Breast epithelium (tissue), 4 donors: Measurements from ENCODE around the gene PHF12. TPM values are rescaled to one million over a fixed set of nuclear protein-coding genes. Genes with fewer than 3 reads are reported as not detected.

Source experiments
- DNase-seq, 2 donors: peaks; one replicate each; pipeline ENCODE4 v3.0.0-alpha.2; 2019; ENCODE audit warnings: low spot score in 2 of 2
- H3K27ac ChIP-seq, 2 donors: fragments of 200-600 bp; sonication (generic) in 1 of 2; one replicate each; pipeline ENCODE4 v1.5.1; 2016 to 2019; ENCODE audit warnings: mild to moderate bottlenecking in 1 of 2
- H3K27me3 ChIP-seq, 2 donors: fragments of 200-600 bp; sonication (generic) in 1 of 2; one replicate each; pipeline versions ENCODE4 v1.5.1 to v1.6.0; 2017 to 2019; ENCODE audit warnings: control low read depth in 1 of 2, mild to moderate bottlenecking in 1 of 2
- H3K36me3 ChIP-seq: fragments of 200-600 bp; one replicate; pipeline ENCODE4 v1.5.1; 2019
- H3K4me1 ChIP-seq, 2 donors: fragments of 200-600 bp; sonication (generic); one replicate each; pipeline ENCODE4 v1.5.1; 2016 to 2019; ENCODE audit warnings: control low read depth in 1 of 2
- H3K4me3 ChIP-seq, 3 donors: fragments of 200-600 bp; sonication (generic); 1 replicate in 2 of 3; 2 replicates in 1 of 3; pipeline ENCODE4 v1.5.1; 2016 to 2019; ENCODE audit warnings: mild to moderate bottlenecking in 3 of 3, moderate library complexity in 2 of 3
- H3K9me3 ChIP-seq, 2 donors: fragments of 200-600 bp; sonication (generic) in 1 of 2; one replicate each; pipeline ENCODE4 v1.5.1; 2016 to 2019; ENCODE audit warnings: control low read depth in 1 of 2
- POLR2A ChIP-seq: fragments of 450-650 bp; IDR thresholded peaks from one replicate; pipeline ENCODE4 v1.6.1; 2016; ENCODE audit warnings: antibody characterized with exemption, mild to moderate bottlenecking, moderate library complexity
- POLR2AphosphoS5 ChIP-seq, 3 donors: sonication (generic); formaldehyde crosslinking; IDR thresholded peaks; one replicate each; pipeline ENCODE4 v1.6.1; 2017; ENCODE audit warnings: antibody characterized with exemption in 3 of 3
- intact Hi-C: fragments of 100-400 bp; cut with DNase I; formaldehyde crosslinking; loops from one replicate; pipeline ENCODE4 v1.15.1; 2023; ENCODE audit warnings: low total_unique reads
- total RNA-seq, 3 donors: library from RNA; depleted of rRNA; stranded (reverse); fragments of >200 nt; gene quantifications; one replicate each; pipeline ENCODE4 v1.1.0, GENCODE V29; 2016
- TF ChIP-seq, protein P1 (sequence below), 3 donors: fragments of 450-650 bp; IDR thresholded peaks; one replicate each; pipeline ENCODE4 v1.5.1; 2016 to 2017; ENCODE audit warnings: antibody characterized with exemption in 3 of 3, mild to moderate bottlenecking in 3 of 3, moderate library complexity in 3 of 3

PHF12 gene
- total RNA-seq, 3 donors from 2014 or later = 32.2 to 42.9 (median 40.3) TPM

DNA sequence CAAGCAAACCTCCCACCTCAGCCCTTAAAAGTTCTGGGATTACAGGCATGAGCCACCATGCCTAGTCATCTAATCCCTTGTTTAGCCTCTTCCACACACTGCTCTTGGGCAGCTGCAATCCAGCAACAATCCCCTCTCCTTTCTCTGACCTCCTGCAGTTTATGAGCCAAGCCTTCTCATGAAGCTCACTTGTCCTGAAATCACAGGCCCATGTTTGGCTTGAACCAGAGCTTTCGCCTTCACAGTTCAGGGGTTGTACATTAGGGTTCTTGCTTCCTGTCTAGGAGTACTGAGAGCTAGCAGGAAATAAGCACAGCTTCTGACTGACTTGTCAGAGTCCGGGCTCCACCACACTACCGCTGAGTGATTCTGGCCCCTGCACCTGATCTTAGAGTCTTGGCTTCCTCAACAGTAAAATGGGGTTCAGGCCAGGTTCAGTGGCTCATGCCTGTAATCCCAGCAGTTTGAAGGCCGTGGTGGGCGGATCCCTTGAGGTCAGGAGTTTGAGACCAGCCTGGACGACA, 80.2 kb downstream of the PHF12 start:
- intact Hi-C loops = no loop called here
- Histone ChIP-seq H3K27me3 (no peaks in the 10 kb centered on the region), H3K36me3 (no peaks in the 10 kb centered on the region), H3K27ac (no peak overlapping the region), H3K9me3 (no peaks in the 10 kb centered on the region), H3K4me1 (no peaks in the 10 kb centered on the region), H3K4me3 (no peak overlapping the region)
- no peak for DNase-seq
- TF ChIP-seq POLR2A (no peak), POLR2AphosphoS5 (IDR thresholded peaks at IDR 0.05) (no peak)
- TF ChIP-seq, protein P1, sequence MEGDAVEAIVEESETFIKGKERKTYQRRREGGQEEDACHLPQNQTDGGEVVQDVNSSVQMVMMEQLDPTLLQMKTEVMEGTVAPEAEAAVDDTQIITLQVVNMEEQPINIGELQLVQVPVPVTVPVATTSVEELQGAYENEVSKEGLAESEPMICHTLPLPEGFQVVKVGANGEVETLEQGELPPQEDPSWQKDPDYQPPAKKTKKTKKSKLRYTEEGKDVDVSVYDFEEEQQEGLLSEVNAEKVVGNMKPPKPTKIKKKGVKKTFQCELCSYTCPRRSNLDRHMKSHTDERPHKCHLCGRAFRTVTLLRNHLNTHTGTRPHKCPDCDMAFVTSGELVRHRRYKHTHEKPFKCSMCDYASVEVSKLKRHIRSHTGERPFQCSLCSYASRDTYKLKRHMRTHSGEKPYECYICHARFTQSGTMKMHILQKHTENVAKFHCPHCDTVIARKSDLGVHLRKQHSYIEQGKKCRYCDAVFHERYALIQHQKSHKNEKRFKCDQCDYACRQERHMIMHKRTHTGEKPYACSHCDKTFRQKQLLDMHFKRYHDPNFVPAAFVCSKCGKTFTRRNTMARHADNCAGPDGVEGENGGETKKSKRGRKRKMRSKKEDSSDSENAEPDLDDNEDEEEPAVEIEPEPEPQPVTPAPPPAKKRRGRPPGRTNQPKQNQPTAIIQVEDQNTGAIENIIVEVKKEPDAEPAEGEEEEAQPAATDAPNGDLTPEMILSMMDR (IDR thresholded peaks at IDR 0.05) = no peak

DNA sequence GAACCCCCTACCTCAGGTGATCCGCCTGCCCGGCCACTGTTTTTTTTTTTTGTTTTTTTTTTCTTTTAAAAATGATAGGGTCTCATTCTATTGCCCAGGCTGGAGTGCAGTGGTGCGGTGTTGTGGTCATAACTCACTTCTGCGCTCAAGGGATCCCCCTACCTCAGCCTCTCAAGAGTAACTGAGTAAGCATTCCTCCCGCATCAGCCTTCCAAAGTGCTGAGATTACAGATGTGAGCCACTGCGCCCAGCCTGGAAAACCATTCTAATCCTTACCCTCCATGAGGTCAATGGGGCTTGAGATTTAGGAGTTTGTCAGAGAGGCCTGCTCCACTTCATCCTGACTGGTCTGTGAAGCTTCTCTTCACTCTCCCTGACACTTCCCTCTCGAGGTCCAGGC, 84.0 kb downstream of the PHF12 start:
- H3K9me3 ChIP-seq = no peaks in the 10 kb centered on the region
- no peaks in the 10 kb centered on the region for H3K36me3 ChIP-seq
- no peak overlapping the region for H3K4me3 ChIP-seq
- no peak overlapping the region for H3K27ac ChIP-seq
- no peak for DNase-seq
- TF ChIP-seq POLR2AphosphoS5 (IDR thresholded peaks at IDR 0.05) = no peak
- TF ChIP-seq POLR2A = no peak
- TF ChIP-seq, protein P1 (IDR thresholded peaks at IDR 0.05) = no peak
- no peaks in the 10 kb centered on the region for H3K27me3 ChIP-seq
- intact Hi-C loops = no loop called here
- H3K4me1 ChIP-seq = no peaks in the 10 kb centered on the region

DNA sequence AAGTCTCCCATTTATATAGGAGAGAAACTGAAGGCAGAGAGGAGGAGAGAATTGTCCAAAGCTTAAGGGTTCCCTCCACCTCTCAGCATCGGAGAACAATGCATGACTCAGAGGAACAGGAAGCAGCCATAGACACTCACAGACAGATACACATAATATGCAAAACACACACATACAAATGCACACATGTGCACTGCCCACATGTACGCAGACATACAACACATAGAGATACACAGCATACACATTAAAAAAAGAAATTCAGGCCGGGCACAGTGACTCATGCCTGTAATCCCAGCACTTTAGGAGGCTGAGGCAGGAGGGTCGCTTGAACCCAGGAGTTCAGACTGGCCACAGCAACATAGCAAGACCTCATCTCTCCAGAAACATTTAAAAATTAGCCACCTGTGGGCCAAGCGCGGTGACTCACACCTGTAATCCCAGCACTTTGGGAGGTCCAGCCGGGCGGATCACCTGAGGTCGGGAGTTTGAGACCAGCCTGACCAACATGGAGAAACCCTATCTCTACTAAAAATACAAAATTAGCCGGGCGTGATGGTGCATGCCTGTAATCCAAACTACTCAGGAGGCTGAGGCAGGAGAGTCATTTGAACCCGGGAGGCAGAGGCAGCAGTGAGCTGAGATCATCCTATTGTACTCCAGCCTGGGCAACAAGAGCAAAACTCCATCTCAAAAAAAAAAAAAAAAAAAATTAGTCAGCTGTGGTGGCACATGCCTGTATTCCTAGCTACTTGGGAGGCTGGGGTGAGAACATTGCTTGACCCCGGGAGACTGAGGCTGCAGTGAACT, 85.2 kb downstream of the PHF12 start:
- Histone ChIP-seq H3K4me3 (no peak overlapping the region), H3K27me3 (no peaks in the 10 kb centered on the region), H3K4me1 (no peaks in the 10 kb centered on the region), H3K27ac (no peak overlapping the region), H3K36me3 (no peaks in the 10 kb centered on the region), H3K9me3 (no peaks in the 10 kb centered on the region)
- intact Hi-C loops = no loop called here
- DNase-seq = no peak
- TF ChIP-seq POLR2A (no peak), POLR2AphosphoS5 (IDR thresholded peaks at IDR 0.05) (no peak)
- TF ChIP-seq, protein P1 (IDR thresholded peaks at IDR 0.05) = no peak

DNA sequence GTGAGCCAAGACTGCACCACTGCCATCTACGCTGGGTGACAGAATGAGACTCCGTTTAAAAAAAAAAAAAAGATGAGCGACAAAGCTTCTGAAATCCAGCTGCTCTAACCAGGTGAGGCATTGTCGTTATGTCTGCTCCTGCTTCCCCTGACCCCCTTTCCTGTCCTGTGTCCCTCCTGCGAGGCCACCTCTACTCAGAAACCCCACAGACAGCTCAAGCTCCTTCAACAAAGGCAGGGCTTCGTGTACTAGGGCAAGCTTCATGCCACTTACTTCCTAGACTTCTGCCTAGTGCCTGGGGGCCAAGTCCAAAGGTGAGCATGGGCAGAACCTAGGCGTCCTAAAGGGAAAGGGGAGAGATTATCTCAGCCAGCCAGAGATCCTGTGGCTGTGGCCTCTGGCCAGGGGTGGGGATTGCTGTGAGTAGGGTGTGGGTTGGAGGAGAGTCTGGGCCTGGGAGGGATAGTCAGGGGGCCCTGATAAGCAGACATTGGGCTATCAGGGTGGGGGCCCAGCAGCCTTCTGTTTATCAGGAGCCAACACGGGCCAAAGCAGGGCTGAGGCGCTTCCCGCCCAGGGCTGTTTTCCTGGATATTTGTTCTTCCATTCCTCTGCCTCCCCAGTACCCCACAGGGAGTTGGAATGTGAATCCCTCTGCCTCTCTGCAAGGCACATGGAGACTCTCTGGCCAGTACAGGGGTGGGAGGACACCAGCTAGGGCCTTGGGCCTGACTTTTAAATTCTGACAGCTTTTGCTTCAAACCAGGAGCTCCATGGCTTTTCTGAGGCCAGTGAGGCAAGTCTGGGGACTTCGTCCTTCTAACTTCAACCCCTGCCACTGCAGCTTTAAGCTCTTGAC, 86.1 kb downstream of the PHF12 start:
- no peak overlapping the region for H3K27ac ChIP-seq
- intact Hi-C loops = no loop called here
- TF ChIP-seq POLR2AphosphoS5 (IDR thresholded peaks at IDR 0.05) = no peak
- TF ChIP-seq POLR2A = no peak
- TF ChIP-seq, protein P1 (IDR thresholded peaks at IDR 0.05) = no peak

DNA sequence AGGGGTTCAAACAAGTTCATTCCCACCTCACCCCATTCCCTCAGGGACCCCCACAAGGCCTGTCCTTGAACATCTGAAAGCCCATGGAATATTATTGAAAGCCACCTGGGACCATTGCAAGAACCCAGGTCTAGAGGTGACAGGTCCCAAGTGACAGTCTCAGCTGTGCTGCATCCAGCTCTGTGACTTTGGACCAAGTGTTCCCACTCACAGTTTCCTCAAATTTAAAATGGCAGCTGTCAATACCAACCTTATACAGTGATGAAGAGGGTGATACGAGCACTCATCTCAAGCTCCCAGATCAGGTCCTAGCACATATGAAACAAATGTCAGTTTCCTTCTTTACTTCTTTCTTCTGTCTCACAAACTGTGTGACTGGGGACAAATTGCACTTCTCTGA, 87.4 kb downstream of the PHF12 start:
- Histone ChIP-seq H3K27ac (no peak overlapping the region), H3K4me1 (no peaks in the 10 kb centered on the region), H3K4me3 (no peak overlapping the region), H3K27me3 (no peaks in the 10 kb centered on the region), H3K9me3 (no peaks in the 10 kb centered on the region), H3K36me3 (peaks cover 7% of the 10 kb centered on the region)
- TF ChIP-seq POLR2A = no peak
- TF ChIP-seq, protein P1 (IDR thresholded peaks at IDR 0.05) = no peak
- no peak for TF ChIP-seq POLR2AphosphoS5 (IDR thresholded peaks at IDR 0.05)
- intact Hi-C loops = no loop called here
- no peak for DNase-seq

More for the DNA sequence above, 86.1 kb downstream of the PHF12 start:
- no peak for DNase-seq
- Histone ChIP-seq H3K27me3 (no peaks in the 10 kb centered on the region), H3K9me3 (no peaks in the 10 kb centered on the region), H3K4me3 (no peak overlapping the region), H3K4me1 (no peaks in the 10 kb centered on the region), H3K36me3 (peaks cover 5% of the 10 kb centered on the region)
